ENCODE results near the gene STAP1.
"Not testable (repeated sequence)": the region's sequence is repeated elsewhere in the genome, so short reads cannot be mapped to it uniquely, and the experiment has no call there.

STAP1 gene

DNA sequence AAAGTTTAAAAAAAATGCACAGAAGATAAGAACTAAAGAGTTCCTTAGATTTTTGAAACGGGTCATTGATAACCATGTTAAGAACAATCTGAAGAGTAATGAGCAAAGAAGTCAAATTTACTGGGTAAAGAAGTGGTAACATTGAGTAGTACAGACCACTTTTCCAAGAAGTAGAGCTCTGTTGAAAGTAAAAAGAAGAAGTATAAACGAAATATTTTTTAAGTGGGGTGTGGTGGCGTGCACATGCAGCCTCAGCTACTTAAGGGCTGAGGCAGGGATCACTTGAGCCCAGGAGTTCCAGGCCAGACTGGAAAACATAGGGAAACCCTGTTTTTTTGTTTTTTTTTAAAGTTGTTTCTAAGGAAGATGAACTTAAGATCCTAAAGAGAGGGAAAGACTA lies 74.0 kb downstream of the STAP1 start:
- DNase-seq = no peak

DNA sequence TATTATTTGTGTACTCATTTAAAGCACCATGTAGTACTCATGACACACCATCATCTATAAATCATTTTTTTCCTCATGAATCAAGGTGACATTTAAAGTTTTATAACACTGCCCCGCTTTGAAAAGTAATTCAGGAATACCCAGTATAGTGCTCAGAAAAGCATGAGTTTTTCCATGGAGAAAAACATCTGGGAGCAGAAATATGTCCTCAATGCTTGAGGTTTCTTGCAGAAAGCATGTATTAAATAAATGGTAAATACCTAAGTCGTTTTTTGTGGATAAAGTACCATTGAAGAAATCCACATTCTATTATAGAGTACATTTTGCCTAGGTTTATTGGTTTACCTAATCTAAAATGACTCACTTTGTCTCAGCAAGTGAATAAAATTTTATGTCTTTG lies 76.2 kb downstream of the STAP1 start:
- DNase-seq = no peak

DNA sequence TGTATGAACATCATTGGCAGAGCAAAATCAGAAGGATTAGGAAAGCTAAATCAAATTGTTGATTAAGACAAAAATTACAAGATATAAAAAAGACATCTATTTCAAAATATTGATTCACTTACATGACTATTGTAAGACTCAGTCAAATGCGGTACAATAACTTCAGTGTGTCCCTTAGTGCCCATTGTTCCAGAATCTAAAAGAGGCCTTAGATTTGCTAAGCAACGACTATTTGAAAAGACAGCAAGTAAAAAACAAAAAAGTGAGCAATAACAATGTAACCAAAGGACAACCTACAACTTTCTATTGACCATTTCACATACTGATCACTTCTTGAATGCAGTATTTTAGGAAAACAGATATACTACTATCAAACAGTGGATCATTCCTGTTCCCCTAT lies 76.8 kb downstream of the STAP1 start:
- DNase-seq = no peak

DNA sequence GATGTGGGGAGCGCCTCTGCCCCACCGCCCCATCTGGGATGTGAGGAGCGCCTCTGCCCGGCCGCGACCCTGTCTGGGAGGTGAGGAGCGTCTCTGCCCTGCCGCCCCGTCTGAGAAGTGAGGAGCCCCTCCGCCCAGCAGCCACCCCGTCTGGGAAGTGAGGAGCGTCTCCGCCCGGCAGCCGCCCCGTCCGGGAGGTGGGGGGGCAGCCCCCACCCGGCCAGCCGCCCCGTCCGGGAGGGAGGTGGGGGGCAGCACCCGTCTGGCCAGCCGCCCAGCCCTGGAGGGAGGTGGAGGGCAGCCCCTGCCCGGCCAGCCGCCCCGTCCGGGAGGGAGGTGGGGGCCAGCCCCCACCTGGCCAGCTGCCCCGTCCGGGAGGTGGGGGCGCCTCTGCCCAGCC lies 78.5 kb downstream of the STAP1 start:
- not testable (repeated sequence) for DNase-seq

DNA sequence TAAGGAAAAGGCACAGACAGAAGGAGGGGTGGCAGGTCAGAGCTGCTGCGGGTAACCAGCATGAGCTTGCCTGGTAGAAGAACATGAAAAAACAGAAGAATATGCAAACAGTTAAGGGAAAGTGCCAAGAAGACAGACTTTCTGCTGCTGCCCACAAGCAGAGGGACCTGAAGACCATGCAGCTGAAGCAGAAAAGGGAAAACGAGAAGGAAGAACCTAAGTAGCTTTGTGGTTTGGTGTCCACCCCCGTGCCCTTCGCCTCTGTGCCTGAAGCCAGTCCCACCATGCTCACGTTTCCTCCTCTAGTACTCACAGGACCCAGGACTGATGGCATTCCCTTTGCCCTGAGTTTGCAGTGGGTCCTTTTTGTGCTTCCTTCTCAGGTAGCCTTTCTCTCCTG lies 79.6 kb downstream of the STAP1 start:
- DNase-seq = no peak

DNA sequence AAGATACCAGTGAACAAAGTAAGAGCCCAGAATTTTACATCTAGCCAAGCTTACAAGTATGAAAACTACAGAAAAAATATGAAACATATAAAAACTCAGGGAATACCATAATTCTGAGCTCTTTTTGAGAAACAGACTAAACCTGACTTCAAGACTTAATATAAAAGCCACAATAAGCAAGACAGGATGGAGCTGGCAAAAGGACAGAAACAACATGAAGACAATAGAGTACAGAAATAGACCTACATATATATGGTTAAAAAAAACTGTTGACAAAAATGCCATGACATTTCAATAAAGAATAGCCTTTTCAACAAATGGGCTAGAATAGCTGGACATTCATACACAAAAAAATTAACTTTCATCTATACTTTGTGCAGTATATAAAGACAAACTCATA lies 93.0 kb downstream of the STAP1 start:
- DNase-seq = no peak
